ENCODE results near the gene LENG8.
"Not testable (repeated sequence)": the region's sequence is repeated elsewhere in the genome, so short reads cannot be mapped to it uniquely, and the experiment has no call there.

LENG8 gene

DNA sequence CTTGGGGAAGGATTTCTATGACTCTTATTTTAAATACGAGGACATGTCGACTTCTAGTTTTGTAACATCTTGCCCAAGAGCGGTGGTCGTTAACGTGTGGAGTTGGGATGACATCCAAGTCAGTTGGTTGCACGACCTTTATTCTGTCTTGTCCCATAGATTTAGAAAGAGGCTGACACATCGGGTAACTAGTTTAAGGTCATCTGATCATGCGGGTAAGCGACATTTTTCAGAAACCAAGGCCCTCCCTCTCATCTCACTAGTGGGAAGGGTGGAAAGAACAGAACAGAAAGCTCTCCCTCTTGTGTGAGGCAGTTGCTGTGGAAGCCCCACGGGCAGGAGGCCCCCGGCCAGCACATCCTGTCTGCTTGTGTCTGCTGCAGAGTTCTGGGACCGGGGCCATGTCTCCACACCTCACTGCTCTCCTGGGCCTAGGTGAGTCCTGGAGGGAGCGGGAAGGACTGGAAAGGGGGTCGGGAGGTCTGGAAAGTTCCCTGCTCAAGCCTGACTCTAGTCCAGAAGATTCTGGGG lies 53.6 kb downstream of the LENG8 start, which contains the start of gene LAIR2:
TSS of gene LAIR2 (plus strand) at position 314 of the 531 bp plus-strand sequence. CDS start at position 402, 88 bp downstream.
- no peak within 1 kb of the TSS for H2AFZ ChIP-seq (ENCODE audit: low read length)
- H3K4me1 ChIP-seq (ENCODE audit: insufficient read depth, low read length, severe bottlenecking): no peaks in the 10 kb centered on the region
- H3K9me2 ChIP-seq (ENCODE audit: low read depth, low read length): no peaks in the 10 kb centered on the region
- H3K9ac ChIP-seq (ENCODE audit: low read length): no peak within 1 kb of the TSS
- no peak within 1 kb of the TSS for H3K4me3 ChIP-seq (ENCODE audit: low read depth, low read length, poor library complexity, severe bottlenecking)
- H3K27me3 ChIP-seq (ENCODE audit: insufficient read depth, low read length): no peaks in the 10 kb centered on the region
- TF ChIP-seq, protein P1, sequence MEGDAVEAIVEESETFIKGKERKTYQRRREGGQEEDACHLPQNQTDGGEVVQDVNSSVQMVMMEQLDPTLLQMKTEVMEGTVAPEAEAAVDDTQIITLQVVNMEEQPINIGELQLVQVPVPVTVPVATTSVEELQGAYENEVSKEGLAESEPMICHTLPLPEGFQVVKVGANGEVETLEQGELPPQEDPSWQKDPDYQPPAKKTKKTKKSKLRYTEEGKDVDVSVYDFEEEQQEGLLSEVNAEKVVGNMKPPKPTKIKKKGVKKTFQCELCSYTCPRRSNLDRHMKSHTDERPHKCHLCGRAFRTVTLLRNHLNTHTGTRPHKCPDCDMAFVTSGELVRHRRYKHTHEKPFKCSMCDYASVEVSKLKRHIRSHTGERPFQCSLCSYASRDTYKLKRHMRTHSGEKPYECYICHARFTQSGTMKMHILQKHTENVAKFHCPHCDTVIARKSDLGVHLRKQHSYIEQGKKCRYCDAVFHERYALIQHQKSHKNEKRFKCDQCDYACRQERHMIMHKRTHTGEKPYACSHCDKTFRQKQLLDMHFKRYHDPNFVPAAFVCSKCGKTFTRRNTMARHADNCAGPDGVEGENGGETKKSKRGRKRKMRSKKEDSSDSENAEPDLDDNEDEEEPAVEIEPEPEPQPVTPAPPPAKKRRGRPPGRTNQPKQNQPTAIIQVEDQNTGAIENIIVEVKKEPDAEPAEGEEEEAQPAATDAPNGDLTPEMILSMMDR (IDR thresholded peaks at IDR 0.05; ENCODE audit: low read length): no peak
- no peak for TF ChIP-seq EZH2 (IDR thresholded peaks at IDR 0.05; ENCODE audit: borderline replicate concordance, low read length)
- no peaks in the 10 kb centered on the region for H3K36me3 ChIP-seq (ENCODE audit: insufficient read depth, low read length)
- H4K20me1 ChIP-seq (ENCODE audit: insufficient read depth, low read length): no peaks in the 10 kb centered on the region
- H3K4me2 ChIP-seq (ENCODE audit: low read length): no peak within 1 kb of the TSS
- H3F3A ChIP-seq (ENCODE audit: insufficient read depth, low read length): no peaks in the 10 kb centered on the region
- H3K27ac ChIP-seq (ENCODE audit: low read depth, low read length, poor library complexity, severe bottlenecking): no peak within 1 kb of the TSS
- no peaks in the 10 kb centered on the region for H3K9me3 ChIP-seq (ENCODE audit: low read length)
- no peaks in the 10 kb centered on the region for H3K79me2 ChIP-seq (ENCODE audit: insufficient read depth, low read length)

DNA sequence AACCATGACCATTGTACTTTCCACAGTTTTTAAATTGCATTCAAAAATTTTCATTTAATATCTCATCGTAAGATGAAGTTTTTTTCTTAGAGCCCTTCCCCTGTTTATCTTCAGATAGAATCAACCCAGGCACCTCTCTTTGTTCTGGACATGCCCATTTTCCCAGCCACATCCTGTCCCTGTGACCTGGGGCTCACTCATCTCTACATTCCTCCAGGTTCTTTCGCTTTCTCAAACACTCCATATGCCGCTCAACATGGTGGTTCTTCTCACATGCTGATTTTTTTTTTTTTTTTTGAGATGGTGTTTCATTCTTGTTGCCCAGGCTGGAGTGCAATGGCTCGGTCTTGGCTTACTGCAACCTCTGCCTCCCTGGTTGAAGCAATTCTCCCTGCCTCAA lies 56.5 kb downstream of the LENG8 start:
- not testable (repeated sequence) for H3K9me2 ChIP-seq (ENCODE audit: low read depth, low read length); H3F3A ChIP-seq (ENCODE audit: insufficient read depth, low read length); H3K9me3 ChIP-seq (ENCODE audit: low read length); H3K27me3 ChIP-seq (ENCODE audit: insufficient read depth, low read length); H4K20me1 ChIP-seq (ENCODE audit: insufficient read depth, low read length); H3K4me1 ChIP-seq (ENCODE audit: insufficient read depth, low read length, severe bottlenecking); H3K27ac ChIP-seq (ENCODE audit: low read depth, low read length, poor library complexity, severe bottlenecking); H3K79me2 ChIP-seq (ENCODE audit: insufficient read depth, low read length); H3K9ac ChIP-seq (ENCODE audit: low read length); H2AFZ ChIP-seq (ENCODE audit: low read length); H3K4me2 ChIP-seq (ENCODE audit: low read length); H3K36me3 ChIP-seq (ENCODE audit: insufficient read depth, low read length); H3K4me3 ChIP-seq (ENCODE audit: low read depth, low read length, poor library complexity, severe bottlenecking)

DNA sequence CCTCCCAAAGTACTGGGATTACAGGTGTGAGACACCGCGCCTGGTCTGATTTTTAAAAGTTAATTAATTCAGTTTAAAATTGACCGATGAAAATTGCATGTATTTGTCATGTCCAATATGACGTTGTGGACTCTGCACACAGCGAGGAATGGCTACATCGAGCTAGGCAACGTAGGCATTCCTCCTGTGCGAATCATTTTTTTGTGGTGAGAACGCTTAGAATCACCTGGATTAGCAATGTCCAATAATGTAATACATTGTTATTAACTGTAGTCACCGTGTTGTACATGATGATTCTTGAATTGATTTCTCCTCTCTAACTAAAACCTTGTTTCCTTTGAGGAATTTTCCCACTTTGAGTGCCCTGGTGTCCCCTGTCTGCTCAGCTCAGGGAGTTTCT lies 57.1 kb downstream of the LENG8 start:
- Histone ChIP-seq H4K20me1 (ENCODE audit: insufficient read depth, low read length) (no peaks in the 10 kb centered on the region), H2AFZ (ENCODE audit: low read length) (no peak overlapping the region), H3K79me2 (ENCODE audit: insufficient read depth, low read length) (no peaks in the 10 kb centered on the region), H3F3A (ENCODE audit: insufficient read depth, low read length) (no peaks in the 10 kb centered on the region), H3K27me3 (ENCODE audit: insufficient read depth, low read length) (no peaks in the 10 kb centered on the region), H3K4me1 (ENCODE audit: insufficient read depth, low read length, severe bottlenecking) (no peaks in the 10 kb centered on the region), H3K9me2 (ENCODE audit: low read depth, low read length) (no peaks in the 10 kb centered on the region), H3K4me2 (ENCODE audit: low read length) (no peak overlapping the region), H3K27ac (ENCODE audit: low read depth, low read length, poor library complexity, severe bottlenecking) (no peak overlapping the region), H3K9me3 (ENCODE audit: low read length) (no peaks in the 10 kb centered on the region), H3K36me3 (ENCODE audit: insufficient read depth, low read length) (no peaks in the 10 kb centered on the region), H3K9ac (ENCODE audit: low read length) (no peak overlapping the region), H3K4me3 (ENCODE audit: low read depth, low read length, poor library complexity, severe bottlenecking) (no peak overlapping the region)
- no peak for TF ChIP-seq EZH2 (IDR thresholded peaks at IDR 0.05; ENCODE audit: borderline replicate concordance, low read length)
- TF ChIP-seq, protein P1 (IDR thresholded peaks at IDR 0.05; ENCODE audit: low read length): no peak

DNA sequence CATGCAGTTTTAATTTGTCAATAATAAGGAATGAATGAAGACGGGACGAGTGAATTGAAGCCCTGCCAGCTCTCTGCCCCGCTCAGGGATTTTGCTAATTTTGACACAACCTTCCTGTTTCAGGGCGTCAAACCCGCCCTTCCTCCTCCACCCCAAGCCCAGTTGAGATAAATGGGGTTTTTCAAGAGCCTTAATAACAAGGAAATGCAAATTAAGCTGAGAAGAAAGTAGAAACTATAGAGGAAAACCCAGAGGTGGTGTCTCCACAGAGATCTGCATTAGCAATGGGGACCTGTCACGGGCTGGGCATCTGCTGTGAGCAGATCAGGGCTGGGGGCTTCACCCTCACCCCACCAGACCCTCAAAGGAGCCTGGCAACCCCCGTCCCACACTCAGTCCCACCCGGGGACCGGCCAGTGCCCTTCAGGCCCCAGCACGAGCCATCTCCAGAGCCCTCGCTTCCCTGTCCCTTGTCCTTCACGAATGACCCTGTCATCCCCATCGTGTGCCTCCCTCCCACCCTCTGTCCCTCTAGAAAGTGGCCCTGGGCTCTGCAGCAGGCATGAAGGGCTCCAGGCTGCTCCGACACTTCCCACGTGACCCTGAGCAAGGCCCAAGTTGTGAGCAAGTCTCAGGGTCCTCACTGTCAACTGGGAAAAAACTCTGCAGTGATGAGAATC lies 58.2 kb downstream of the LENG8 start:
- H3K4me1 ChIP-seq (ENCODE audit: insufficient read depth, low read length, severe bottlenecking); H3K36me3 ChIP-seq (ENCODE audit: insufficient read depth, low read length); H3K27me3 ChIP-seq (ENCODE audit: insufficient read depth, low read length); H3F3A ChIP-seq (ENCODE audit: insufficient read depth, low read length); H3K79me2 ChIP-seq (ENCODE audit: insufficient read depth, low read length); H3K4me3 ChIP-seq (ENCODE audit: low read depth, low read length, poor library complexity, severe bottlenecking); H3K9me2 ChIP-seq (ENCODE audit: low read depth, low read length); H4K20me1 ChIP-seq (ENCODE audit: insufficient read depth, low read length); H3K9ac ChIP-seq (ENCODE audit: low read length); H3K4me2 ChIP-seq (ENCODE audit: low read length); H3K9me3 ChIP-seq (ENCODE audit: low read length); H2AFZ ChIP-seq (ENCODE audit: low read length); H3K27ac ChIP-seq (ENCODE audit: low read depth, low read length, poor library complexity, severe bottlenecking): not testable (repeated sequence)
